ENCODE results near the gene TJAP1.

TJAP1 gene

DNA sequence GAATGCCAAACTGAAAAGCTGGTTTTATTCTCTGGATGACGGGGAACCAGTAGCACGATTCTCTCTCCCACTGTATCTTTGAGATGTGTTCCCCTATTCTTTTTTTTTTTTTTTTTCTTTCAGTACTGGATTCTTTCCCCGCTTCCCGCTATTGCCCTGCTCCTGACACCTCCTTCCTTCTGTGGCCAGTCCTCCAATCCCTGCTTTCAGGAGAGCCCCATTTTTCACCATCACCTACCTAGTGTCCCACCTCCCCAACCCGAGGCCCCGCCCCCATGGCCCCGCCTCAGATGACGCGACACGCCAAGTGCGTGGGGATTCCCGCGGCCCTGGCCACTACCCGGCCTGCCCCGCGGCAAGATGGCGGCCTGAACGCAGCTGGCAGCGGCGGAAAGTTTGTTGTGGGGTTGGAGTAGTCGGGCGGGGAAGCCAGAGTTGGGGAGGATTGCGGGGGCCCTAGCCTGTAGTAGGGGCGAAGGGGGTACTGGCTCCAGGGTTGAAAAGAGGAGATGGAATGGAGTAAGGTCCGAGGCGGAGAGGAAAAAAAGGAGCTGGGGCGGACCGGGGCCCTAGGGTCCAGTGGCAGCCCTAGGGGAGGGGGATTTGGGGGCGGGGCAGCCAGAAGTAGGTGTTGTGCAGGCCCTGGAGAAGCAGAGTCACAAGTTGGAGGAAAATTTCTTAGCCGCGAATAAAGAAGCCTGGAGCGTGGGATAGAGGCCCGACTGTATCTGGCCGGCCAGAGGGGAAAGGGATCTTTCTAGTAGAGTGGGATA lies at the start of gene TJAP1:
TJAP1 (plus strand) TSS at position 336 of the 773 bp plus-strand sequence. CDS start 21,432 bp downstream, outside the sequence.
- Histone ChIP-seq H3K27me3 (ENCODE audit: insufficient read depth, low read length) (no peaks in the 10 kb centered on the region), H3K4me2 (ENCODE audit: low read length) (peak within 1 kb of the TSS; percentile 87), H2AFZ (ENCODE audit: low read length) (peak within 1 kb of the TSS; percentile 50), H3K9me3 (ENCODE audit: low read length) (no peaks in the 10 kb centered on the region), H3K9me2 (ENCODE audit: low read depth, low read length) (no peaks in the 10 kb centered on the region), H4K20me1 (ENCODE audit: insufficient read depth, low read length) (no peaks in the 10 kb centered on the region), H3F3A (ENCODE audit: insufficient read depth, low read length) (no peaks in the 10 kb centered on the region), H3K4me1 (ENCODE audit: insufficient read depth, low read length, severe bottlenecking) (peaks cover 42% of the 10 kb centered on the region), H3K27ac (ENCODE audit: low read depth, low read length, poor library complexity, severe bottlenecking) (peak within 1 kb of the TSS; percentile 29), H3K79me2 (ENCODE audit: insufficient read depth, low read length) (no peaks in the 10 kb centered on the region), H3K9ac (ENCODE audit: low read length) (peak within 1 kb of the TSS; percentile 71), H3K4me3 (ENCODE audit: low read depth, low read length, poor library complexity, severe bottlenecking) (peak within 1 kb of the TSS; percentile 72), H3K36me3 (ENCODE audit: insufficient read depth, low read length) (no peaks in the 10 kb centered on the region)
- TF ChIP-seq, protein P1, sequence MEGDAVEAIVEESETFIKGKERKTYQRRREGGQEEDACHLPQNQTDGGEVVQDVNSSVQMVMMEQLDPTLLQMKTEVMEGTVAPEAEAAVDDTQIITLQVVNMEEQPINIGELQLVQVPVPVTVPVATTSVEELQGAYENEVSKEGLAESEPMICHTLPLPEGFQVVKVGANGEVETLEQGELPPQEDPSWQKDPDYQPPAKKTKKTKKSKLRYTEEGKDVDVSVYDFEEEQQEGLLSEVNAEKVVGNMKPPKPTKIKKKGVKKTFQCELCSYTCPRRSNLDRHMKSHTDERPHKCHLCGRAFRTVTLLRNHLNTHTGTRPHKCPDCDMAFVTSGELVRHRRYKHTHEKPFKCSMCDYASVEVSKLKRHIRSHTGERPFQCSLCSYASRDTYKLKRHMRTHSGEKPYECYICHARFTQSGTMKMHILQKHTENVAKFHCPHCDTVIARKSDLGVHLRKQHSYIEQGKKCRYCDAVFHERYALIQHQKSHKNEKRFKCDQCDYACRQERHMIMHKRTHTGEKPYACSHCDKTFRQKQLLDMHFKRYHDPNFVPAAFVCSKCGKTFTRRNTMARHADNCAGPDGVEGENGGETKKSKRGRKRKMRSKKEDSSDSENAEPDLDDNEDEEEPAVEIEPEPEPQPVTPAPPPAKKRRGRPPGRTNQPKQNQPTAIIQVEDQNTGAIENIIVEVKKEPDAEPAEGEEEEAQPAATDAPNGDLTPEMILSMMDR (IDR thresholded peaks at IDR 0.05; ENCODE audit: low read length): no peak
- no peak for TF ChIP-seq EZH2 (IDR thresholded peaks at IDR 0.05; ENCODE audit: borderline replicate concordance, low read length)

DNA sequence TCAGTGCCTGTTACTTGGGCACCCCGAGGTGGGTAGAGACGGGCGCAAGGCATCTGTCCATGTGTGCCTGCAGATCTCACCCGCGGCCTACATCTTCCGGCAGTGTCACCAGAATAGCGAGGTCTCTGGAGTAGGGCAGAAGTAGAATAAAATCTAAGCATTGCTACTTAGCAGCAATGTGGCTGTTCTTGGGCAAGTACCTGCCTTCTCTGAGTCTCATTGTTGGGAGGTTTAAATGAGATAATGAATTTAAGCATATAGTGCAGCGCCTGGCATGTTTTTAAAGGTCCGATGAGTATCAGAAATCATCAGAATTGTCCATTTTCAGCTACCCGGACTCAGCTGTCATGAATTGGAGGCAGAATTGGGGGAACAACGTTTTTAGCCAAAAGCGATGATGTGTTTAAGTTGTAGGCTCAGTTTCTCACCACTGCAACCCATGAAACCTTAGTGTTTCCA lies 49.2 kb upstream of the TJAP1 start:
- no peak for TF ChIP-seq EZH2 (IDR thresholded peaks at IDR 0.05; ENCODE audit: borderline replicate concordance, low read length)
- TF ChIP-seq, protein P1 (IDR thresholded peaks at IDR 0.05; ENCODE audit: low read length): no peak
- peak overlapping the region; percentile 72 for H3K27ac ChIP-seq (ENCODE audit: low read depth, low read length, poor library complexity, severe bottlenecking)
- peaks cover 21% of the 10 kb centered on the region for H3K4me1 ChIP-seq (ENCODE audit: insufficient read depth, low read length, severe bottlenecking)
- H3K36me3 ChIP-seq (ENCODE audit: insufficient read depth, low read length): peaks cover 14% of the 10 kb centered on the region; the same call in 1 of the 2 replicates
- peak overlapping the region; percentile 99 for H3K4me3 ChIP-seq (ENCODE audit: low read depth, low read length, poor library complexity, severe bottlenecking)
- H2AFZ ChIP-seq (ENCODE audit: low read length): peak overlapping the region; percentile 84
- peak overlapping the region; percentile 97 for H3K9ac ChIP-seq (ENCODE audit: low read length)
- peak overlapping the region; percentile 93 for H3K4me2 ChIP-seq (ENCODE audit: low read length)
- no peaks in the 10 kb centered on the region for H4K20me1 ChIP-seq (ENCODE audit: insufficient read depth, low read length)
- H3F3A ChIP-seq (ENCODE audit: insufficient read depth, low read length): no peaks in the 10 kb centered on the region
- H3K9me2 ChIP-seq (ENCODE audit: low read depth, low read length): no peaks in the 10 kb centered on the region
- no peaks in the 10 kb centered on the region for H3K9me3 ChIP-seq (ENCODE audit: low read length)
- H3K79me2 ChIP-seq (ENCODE audit: insufficient read depth, low read length): 0 out of 2 replicates have a peak, but pooled peaks cover 7% of the 10 kb centered on the region
- H3K27me3 ChIP-seq (ENCODE audit: insufficient read depth, low read length): no peaks in the 10 kb centered on the region

GRCh38 chr6:43428874-43429273 lies 48.5 kb upstream of the TJAP1 start:
- no peaks in the 10 kb centered on the region for H3F3A ChIP-seq (ENCODE audit: insufficient read depth, low read length)
- H4K20me1 ChIP-seq (ENCODE audit: insufficient read depth, low read length): no peaks in the 10 kb centered on the region
- 0 out of 2 replicates have a peak, but pooled peaks cover 7% of the 10 kb centered on the region for H3K79me2 ChIP-seq (ENCODE audit: insufficient read depth, low read length)
- H2AFZ ChIP-seq (ENCODE audit: low read length): no peak overlapping the region
- H3K27me3 ChIP-seq (ENCODE audit: insufficient read depth, low read length): no peaks in the 10 kb centered on the region
- H3K4me3 ChIP-seq (ENCODE audit: low read depth, low read length, poor library complexity, severe bottlenecking): peak overlapping the region; percentile 99
- no peak overlapping the region for H3K27ac ChIP-seq (ENCODE audit: low read depth, low read length, poor library complexity, severe bottlenecking)
- no peaks in the 10 kb centered on the region for H3K9me2 ChIP-seq (ENCODE audit: low read depth, low read length)
- no peaks in the 10 kb centered on the region for H3K9me3 ChIP-seq (ENCODE audit: low read length)
- H3K4me1 ChIP-seq (ENCODE audit: insufficient read depth, low read length, severe bottlenecking): peaks cover 21% of the 10 kb centered on the region
- H3K36me3 ChIP-seq (ENCODE audit: insufficient read depth, low read length): peaks cover 17% of the 10 kb centered on the region; the same call in 1 of the 2 replicates
- peak overlapping the region; percentile 97 for H3K9ac ChIP-seq (ENCODE audit: low read length)
- TF ChIP-seq EZH2 (IDR thresholded peaks at IDR 0.05; ENCODE audit: borderline replicate concordance, low read length): no peak
- TF ChIP-seq, protein P1 (IDR thresholded peaks at IDR 0.05; ENCODE audit: low read length): no peak
- H3K4me2 ChIP-seq (ENCODE audit: low read length): peak overlapping the region; percentile 93

Measured in OCI-LY1 (cell line).